Activated naive CD8-positive, alpha-beta T cell treated with anti-CD3 and anti-CD28 coated beads, Interleukin-2, amount 50 U/mL, for 16 hours (primary cell): ENCODE data around the gene TEX22.

ENCODE experiments used
- DNase-seq: peaks from one replicate; pipeline ENCODE4 v3.0.0-alpha.2; 2020; ENCODE audit warnings: low read depth, low spot score

Gene TEX22

GRCh38 chr14:105384041-105384557 is 14.2 kb upstream of the TEX22 start:
- DNase-seq: no peak

GRCh38 chr14:105384605-105385321 is 13.6 kb upstream of the TEX22 start:
- no peak for DNase-seq

- no peak for DNase-seq
These were observed 13.1 kb upstream of the TEX22 start for GRCh38 chr14:105385322-105385637.

- no peak for DNase-seq
These were observed 12.5 kb upstream of the TEX22 start for GRCh38 chr14:105385698-105386365.

GRCh38 chr14:105386581-105387529 is 11.5 kb upstream of the TEX22 start:
- no peak for DNase-seq

GRCh38 chr14:105387530-105387922 is 10.8 kb upstream of the TEX22 start:
- no peak for DNase-seq

GRCh38 chr14:105388110-105388951 is 10.0 kb upstream of the TEX22 start:
- DNase-seq: no peak

GRCh38 chr14:105388976-105389375 is 9.4 kb upstream of the TEX22 start:
- DNase-seq: no peak

GRCh38 chr14:105389534-105389933 is 8.8 kb upstream of the TEX22 start:
- no peak for DNase-seq

GRCh38 chr14:105389976-105390848 is 8.1 kb upstream of the TEX22 start:
- no peak for DNase-seq

- no peak for DNase-seq
These were observed 7.4 kb upstream of the TEX22 start for GRCh38 chr14:105390849-105391500.

- DNase-seq: no peak
These were observed 6.8 kb upstream of the TEX22 start for GRCh38 chr14:105391541-105391940.

GRCh38 chr14:105392131-105393090 is 5.9 kb upstream of the TEX22 start:
- DNase-seq: no peak

GRCh38 chr14:105393151-105393550 is 5.2 kb upstream of the TEX22 start:
- DNase-seq: no peak

- DNase-seq: no peak
These were observed 3.4 kb upstream of the TEX22 start for GRCh38 chr14:105394714-105395537.

GRCh38 chr14:105395538-105395854 is 2.8 kb upstream of the TEX22 start:
- no peak for DNase-seq

- DNase-seq: no peak
These were observed 897 bp upstream of the TEX22 start for GRCh38 chr14:105397350-105397931.
